Heart left ventricle (tissue), 13 donors: ENCODE data around the gene PCNX3.

Source experiments
- CTCF ChIP-seq, 12 donors: fragments of 200-600 bp; sonication (generic) in 4 of 12; IDR thresholded peaks; one replicate each; pipeline versions ENCODE4 v1.5.0 to v1.8.0; 2018 to 2022; ENCODE audit warnings: antibody characterized with exemption in 12 of 12, mild to moderate bottlenecking in 5 of 12
- POLR2A ChIP-seq, 2 donors: fragments of 450-650 bp; IDR thresholded peaks; one replicate each; pipeline ENCODE4 v1.6.1; 2017; ENCODE audit warnings: antibody characterized with exemption in 2 of 2, mild to moderate bottlenecking in 2 of 2, moderate library complexity in 2 of 2
- donor health status: ischemic (EF 13 %, LVEDD 7.1; RV severe dilation, severe dysfunction).
- donor health status: DM: no; HTN: yes; CAD: no.
- donor health status: DM: no; HTN: no; CAD: no.
- donor health status: ischemic (EF 25% LVEDD 6.9; RV normal size, moderate dysfunction).
- donor health status: ischemic (EF 25% LVEDD 5.7; RV mildly dilated, moderate dysfunction).
- donor health status: ischemic (EF 35%, LVEDD 5.7; RV mildly dilated, moderate dysfunction).
- donor health status: nonischemic (EF 11% LVEDD 7.7; RV severe dilation, severe dysfunction).
- donor health status: DM: yes; HTN: yes; CAD: no.
- donor health status: PGD.
- donor health status: ischemic (EF 29% LVEDD 5.4; RV normal size, mild dysfunction).
- donor health status: nonischemic (EF 23%, LVEDD 6.1; RV moderate dilation, normal function).

- no peak for TF ChIP-seq CTCF (IDR thresholded peaks at IDR 0.05)
- no peak for TF ChIP-seq POLR2A (IDR thresholded peaks at IDR 0.05)
Observed at GRCh38 chr11:65607614-65608426, 7.8 kb upstream of the PCNX3 start.
